ENCODE measurements around the gene ELF1. TPM values are rescaled to one million over a fixed set of nuclear protein-coding genes. Genes with fewer than 3 reads are reported as not detected.
A peak's percentile ranks its signal among the peaks of the same experiment; 100 is the strongest.

Gene ELF1
- total and polyA plus RNA-seq, 10 of the 15 experiments (the other 5 are each of a cell fraction or from before 2014, with no cell fraction given): 43.3 to 97.6 (median 55.7) TPM

GRCh38 chr13:40979232-40979631 is 39.9 kb downstream of the ELF1 start:
- H3K9ac ChIP-seq (ENCODE audit: control insufficient read depth, insufficient read depth, low read length): no peak overlapping the region
- no peak for DNase-seq (ENCODE audit: low read depth, low spot score)
- H3K4me3 ChIP-seq: peak overlapping the region; percentile 76
- H3K36me3 ChIP-seq (ENCODE audit: control insufficient read depth in 2 of 2, insufficient read depth in 2 of 2, low read length in 1 of 2): peaks cover 2 to 10% of the 10 kb centered on the region in 2 experiments; a peak in 3 of 4 replicates
- 16% methylated on average over 3 of the region's 3 CpGs for WGBS (ENCODE audit: insufficient coverage, insufficient replicate concordance, low lambda C conversion rate, missing lambda C conversion rate)
- SMC1A ChIA-PET (ENCODE audit: uncharacterized antibody, unreplicated experiment): interaction anchor here (0.5 to 6.8 kb wide), 15 partner anchors 9 to 481 kb away, joined by 3 to 47 read pairs (median 6); partner anchors contain the start of gene ELF1
- in situ Hi-C loops (cut with MboI) (loop anchor here (5.0 kb wide), 1 partner anchor 78 kb away; no protein-coding TSS in a partner anchor), intact Hi-C loops (cut with micrococcal nuclease; ENCODE audit: unreplicated experiment) (loop anchor here (10.0 kb wide), 1 partner anchor 156 kb away; the partner anchor contains the start of gene KBTBD6)
- no TSS peak for BruUV-seq (replicated peaks)
- TF ChIP-seq SMARCA5 (IDR thresholded peaks at IDR 0.05) (0 out of 2 replicates have a peak, but pooled peaks have one; percentile 51), CBFB (IDR thresholded peaks at IDR 0.05; ENCODE audit: low read depth) (no peak), CEBPZ (IDR thresholded peaks at IDR 0.05; ENCODE audit: low read depth, low read length) (no peak)
- 0 out of 2 replicates have a peak overlapping the region, but pooled peaks have one; percentile 24 for H3K27ac ChIP-seq (ENCODE audit: control insufficient read depth, insufficient read depth)
- POLR2A ChIA-PET: interaction anchor here (0.8 to 4.4 kb wide), 11 partner anchors 10 to 80 kb away, joined by 3 to 45 read pairs (median 4); no protein-coding TSS in a partner anchor
- FAIRE-seq: no peak
- no peaks in the 10 kb centered on the region; the same call in 1 of the 2 replicates for H4K20me1 ChIP-seq (ENCODE audit: control insufficient read depth, insufficient read depth)
- H3K4me1 ChIP-seq (ENCODE audit: control insufficient read depth, insufficient read depth, low read length): peaks cover 25% of the 10 kb centered on the region
- no peak overlapping the region for H2AFZ ChIP-seq (ENCODE audit: control insufficient read depth, low read depth, low read length)
- peaks cover 100% of the 10 kb centered on the region for H3K79me2 ChIP-seq (ENCODE audit: control insufficient read depth, insufficient read depth, low read length)
- no peaks in the 10 kb centered on the region for H3K9me3 ChIP-seq (replicated peaks; ENCODE audit: control insufficient read depth, insufficient read depth, low read length)
- RAD21 ChIA-PET (ENCODE audit: unreplicated experiment): interaction anchor here (1.0 to 13.5 kb wide), 13 partner anchors 9 to 77 kb away, joined by 3 to 172 read pairs (median 8); partner anchors contain the start of genes ELF1 and WBP4
- H3K4me2 ChIP-seq (ENCODE audit: control insufficient read depth, insufficient read depth): peak overlapping the region; percentile 75
- CTCF ChIA-PET: interaction anchor here (0.8 to 3.0 kb wide), 10 partner anchors 8 to 202 kb away, joined by 3 to 22 read pairs (median 4); partner anchors contain the start of gene ELF1
- ATAC-seq: peak; percentile 9; the same call in 2 of the 3 replicates
- H3K27me3 ChIP-seq (replicated peaks in 1 of 2; ENCODE audit: control insufficient read depth in 2 of 2, insufficient read depth in 2 of 2, low read length in 1 of 2): no peaks in the 10 kb centered on the region
